NCI-H526 treated with DMSO at 0.1 percent for 48 hours (cell line): ENCODE measurements around the gene MRPL24.

Experiments used
- DNase-seq: peaks from one replicate; lab custom pipeline; 2025; lab: John Stamatoyannopoulos, UW

MRPL24 gene

GRCh38 chr1:156743367-156744302 is 2.7 kb upstream of the MRPL24 start:
- no peak for DNase-seq

GRCh38 chr1:156742801-156743200 is 1.9 kb upstream of the MRPL24 start:
- DNase-seq: no peak

GRCh38 chr1:156742017-156742416 is 1.1 kb upstream of the MRPL24 start:
- no peak for DNase-seq

GRCh38 chr1:156741481-156741983 is 644 bp upstream of the MRPL24 start:
- no peak for DNase-seq

- no peak for DNase-seq
Observed at GRCh38 chr1:156740237-156740740, 599 bp downstream of the MRPL24 start.

GRCh38 chr1:156738916-156739315 is 2.0 kb downstream of the MRPL24 start:
- DNase-seq: no peak

DNA sequence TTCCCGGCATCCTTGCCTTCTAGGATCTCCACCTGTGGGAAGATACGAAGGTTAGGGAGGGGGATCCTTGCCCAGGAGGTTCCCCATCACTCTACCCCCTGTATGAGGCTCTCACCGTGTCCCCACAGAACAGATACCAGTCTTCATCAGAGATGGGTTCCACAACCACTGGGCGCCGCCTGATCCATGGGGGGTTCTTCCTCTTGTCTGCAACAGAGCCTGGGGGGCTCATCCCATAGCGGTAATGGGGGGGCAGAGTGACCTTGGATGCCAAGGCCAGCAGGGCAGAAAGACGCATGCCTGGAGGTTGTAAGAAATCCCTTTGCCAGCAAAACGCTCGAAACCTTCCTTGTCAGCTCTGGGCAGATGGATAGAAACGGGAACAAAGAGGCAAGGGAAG is 2.5 kb downstream of the MRPL24 start:
- no peak for DNase-seq

DNA sequence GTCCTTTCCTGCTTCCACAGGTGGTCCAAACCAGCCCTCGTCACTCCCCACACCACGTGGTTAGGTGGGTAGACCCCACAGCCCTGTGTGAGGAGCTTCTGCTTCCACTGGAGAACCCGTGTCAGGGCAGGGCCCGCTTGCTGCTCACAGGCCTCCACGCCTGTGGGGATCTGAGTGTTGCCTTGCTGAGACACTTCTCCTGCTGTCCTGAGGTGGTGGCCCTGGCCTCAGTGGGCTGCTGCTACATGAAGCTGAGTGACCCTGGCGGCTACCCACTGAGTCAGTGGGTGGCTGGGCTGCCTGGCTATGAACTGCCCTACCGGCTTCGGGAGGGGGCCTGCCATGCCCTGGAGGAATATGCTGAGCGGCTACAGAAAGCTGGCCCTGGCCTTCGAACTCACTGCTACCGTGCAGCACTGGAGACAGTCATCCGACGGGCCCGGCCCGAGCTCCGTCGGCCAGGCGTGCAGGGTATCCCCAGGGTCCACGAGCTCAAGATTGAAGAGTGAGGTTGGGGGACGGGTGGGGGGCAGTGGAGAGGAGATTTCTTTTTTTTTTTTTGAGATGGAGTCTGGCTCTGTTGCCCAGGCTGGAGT is 6.8 kb downstream of the MRPL24 start:
- DNase-seq: no peak

- DNase-seq: peak; percentile 99
Observed at GRCh38 chr1:156728599-156729462, 12.1 kb downstream of the MRPL24 start, which contains the start of gene ISG20L2. TSS of gene ISG20L2 (minus strand) at chr1:156728766. CDS start at chr1:156727652, 1,114 bp downstream.

DNA sequence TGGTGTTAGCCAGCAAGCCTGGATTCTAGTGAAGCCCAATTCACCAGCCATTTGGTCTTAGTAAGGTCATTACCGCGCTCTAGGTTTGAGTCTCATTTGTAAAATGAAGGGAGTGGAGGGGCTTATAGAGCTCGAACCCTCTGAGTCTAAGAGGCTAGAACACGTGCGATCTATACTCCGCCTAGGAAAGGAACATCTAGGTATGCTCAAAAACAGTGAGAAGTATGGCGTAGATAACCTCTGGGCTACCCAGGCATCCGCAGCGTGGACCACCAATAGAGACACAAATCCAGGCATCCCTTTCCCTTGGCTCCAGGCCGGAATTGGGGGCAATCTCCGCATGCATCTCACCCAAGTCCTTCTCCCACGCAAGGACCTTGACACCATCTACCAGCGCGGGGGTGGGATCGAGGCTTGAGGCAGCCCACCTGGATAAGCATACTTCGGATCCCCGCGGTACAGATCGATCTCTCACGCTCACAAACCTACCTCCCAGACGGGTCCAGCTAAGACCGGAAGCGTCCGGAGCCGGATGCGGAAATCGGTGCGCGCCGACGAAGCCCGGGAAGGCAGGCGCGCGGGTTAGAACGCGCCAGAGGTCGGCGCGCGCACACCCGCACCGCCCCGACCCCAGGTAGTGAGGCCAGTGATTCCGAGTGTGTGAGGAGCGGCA is 12.8 kb downstream of the MRPL24 start, which contains the start of gene METTL25B:
Gene METTL25B (plus strand): TSS at position 544 of the 673 bp plus-strand sequence. CDS start 636 bp downstream, outside the sequence.
- peak; percentile 90 for DNase-seq

DNA sequence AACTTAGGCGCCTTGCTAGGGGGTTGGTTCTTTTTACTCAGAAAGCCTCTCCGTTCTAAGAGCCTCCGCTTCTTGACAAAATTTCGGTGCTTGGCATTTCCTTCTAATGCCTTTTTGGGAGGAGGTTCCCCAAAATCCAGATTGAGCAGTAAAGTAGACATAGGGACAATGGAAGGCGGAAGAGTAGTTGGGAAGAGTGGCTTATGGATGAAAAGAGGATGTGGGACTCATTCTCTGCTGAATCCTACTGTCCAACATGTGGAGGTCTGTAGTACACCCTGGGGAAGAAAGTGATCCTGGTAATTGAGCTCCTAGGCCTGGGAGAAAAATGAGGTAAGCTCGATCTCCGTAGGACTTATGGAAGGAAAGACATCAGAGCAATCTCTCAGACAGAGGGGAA is 13.4 kb downstream of the MRPL24 start:
- DNase-seq: no peak

- peak; percentile 81 for DNase-seq
Observed at GRCh38 chr1:156726549-156727226, 14.2 kb downstream of the MRPL24 start.

- DNase-seq: peak; percentile 97
Observed at GRCh38 chr1:156725683-156726280, 15.1 kb downstream of the MRPL24 start.

DNA sequence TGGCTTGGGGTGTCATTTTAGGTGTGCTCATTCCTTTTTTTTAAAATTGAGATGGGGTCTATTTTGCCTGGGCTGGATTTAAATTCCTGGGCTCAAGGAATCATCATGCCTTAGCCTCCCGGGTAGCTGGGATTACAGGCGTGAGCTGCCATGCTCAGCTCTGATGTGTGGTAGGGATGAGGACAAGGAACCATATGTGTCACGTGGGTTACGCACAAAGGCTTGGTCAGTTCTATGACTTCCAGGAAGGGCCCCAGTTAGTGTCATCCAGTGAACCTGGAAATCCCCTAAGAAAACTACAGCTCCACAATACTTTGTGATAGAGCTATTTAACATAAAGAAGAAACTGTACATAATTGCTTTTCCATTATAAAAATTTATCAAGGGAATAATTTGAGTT is 19.4 kb downstream of the MRPL24 start:
- no peak for DNase-seq

DNA sequence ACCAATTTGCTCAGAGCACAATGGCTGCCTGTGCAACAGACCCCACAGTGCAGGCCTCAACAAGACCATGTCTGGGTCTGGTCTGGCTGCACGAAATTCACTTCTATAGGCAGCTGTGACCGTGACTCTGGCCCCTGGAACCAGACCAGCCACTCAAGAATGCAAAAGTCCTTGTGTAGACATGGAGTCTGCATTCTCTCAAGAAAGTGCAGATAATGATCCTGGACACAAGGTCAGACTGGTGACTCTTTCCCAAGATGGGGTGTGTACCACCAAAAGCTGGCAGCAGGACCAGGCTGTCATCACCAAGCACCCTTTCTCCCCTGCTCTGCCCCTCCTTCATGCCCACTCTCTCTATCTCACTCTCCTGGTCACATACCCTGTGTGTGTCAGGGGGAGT is 19.8 kb downstream of the MRPL24 start:
- no peak for DNase-seq

GRCh38 chr1:156717351-156717750 is 23.5 kb downstream of the MRPL24 start:
- no peak for DNase-seq

- DNase-seq: no peak
Observed at GRCh38 chr1:156714830-156715229, 26.1 kb downstream of the MRPL24 start.

DNA sequence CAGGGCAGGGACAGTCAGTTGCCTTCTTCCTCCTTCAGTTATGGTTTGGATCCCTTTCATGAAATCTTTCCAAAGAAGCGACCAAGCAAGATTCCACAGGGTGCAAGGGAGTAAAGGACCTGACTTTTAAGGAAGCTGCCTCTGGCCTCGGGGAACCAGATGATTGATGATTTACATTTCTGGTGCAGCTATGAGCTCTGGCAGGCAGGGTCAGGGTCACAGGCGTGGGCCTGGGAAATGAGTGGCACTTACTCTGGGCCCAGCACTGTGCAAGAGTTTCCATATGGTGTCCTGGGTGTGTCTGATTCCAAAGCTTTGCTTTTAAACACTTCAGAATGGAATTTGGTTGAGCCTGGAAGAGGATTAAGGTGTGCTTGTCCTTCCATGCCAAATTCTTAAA is 28.3 kb downstream of the MRPL24 start:
- DNase-seq: no peak

DNA sequence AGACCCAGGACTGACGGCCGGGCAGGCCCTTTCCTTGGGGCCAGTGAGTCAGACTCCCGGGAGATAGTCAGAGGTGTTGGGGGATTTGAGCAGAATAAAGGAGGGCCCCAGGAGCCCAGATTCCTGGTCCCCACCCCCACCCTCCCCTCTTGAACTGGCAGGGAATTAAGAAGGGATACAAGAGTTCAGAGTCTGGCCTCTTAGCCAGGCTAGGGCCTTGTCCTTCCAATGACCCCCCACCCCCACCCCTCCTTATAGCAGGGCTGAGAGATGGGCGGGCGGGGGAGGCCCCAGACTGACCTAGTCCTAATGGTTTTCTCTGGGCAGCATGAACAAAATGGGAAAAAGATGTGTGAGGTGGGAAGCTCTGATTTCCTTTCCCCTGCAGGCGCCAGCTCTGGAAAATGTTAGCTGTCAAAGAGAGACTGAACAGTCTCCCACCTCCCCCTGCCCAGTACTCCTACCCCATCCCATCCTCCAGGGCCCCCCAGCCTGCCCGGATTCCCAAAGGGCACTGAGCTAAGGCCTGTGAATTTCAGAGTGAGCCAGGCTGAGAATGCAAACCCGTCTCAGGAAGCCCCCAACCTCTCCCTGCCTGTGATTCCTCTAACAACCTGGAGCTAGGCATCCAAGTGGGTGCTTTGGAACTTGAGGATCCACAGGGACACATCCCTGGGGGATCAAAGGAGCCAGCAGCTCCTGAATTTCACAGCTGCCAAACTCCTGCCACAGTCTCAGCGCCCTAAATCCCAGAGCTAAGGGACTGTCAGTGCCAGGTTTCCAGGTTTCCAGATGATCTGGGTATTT is 29.7 kb downstream of the MRPL24 start:
- DNase-seq: no peak
